ENCODE measurements around the gene LARGE1. TPM values are rescaled to one million over a fixed set of nuclear protein-coding genes. Genes with fewer than 3 reads are reported as not detected.

The LARGE1 gene
- total RNA-seq, 1 experiment from 2014 or later, result 1.0 TPM

DNA sequence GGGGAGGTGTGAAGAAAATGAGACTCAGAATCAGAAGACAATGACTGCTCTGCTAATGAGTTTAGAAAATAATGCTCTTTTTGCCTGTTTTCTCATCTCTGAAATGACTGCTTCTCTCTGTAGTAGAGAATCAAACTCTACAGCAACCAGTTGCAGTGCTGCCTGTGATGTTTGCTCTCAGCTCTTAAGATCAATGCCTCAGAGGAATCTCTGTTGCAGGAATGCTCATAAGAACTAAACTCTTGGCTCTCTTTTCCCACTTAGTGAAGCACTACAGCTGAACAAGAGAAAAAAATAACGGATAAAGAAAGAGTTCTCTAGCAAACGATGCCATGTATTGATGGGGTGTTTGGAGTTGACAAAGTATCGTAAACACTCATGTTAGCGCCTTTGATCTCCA is 658.6 kb downstream of the LARGE1 start:
- no peak for DNase-seq (ENCODE audit: low read depth)

DNA sequence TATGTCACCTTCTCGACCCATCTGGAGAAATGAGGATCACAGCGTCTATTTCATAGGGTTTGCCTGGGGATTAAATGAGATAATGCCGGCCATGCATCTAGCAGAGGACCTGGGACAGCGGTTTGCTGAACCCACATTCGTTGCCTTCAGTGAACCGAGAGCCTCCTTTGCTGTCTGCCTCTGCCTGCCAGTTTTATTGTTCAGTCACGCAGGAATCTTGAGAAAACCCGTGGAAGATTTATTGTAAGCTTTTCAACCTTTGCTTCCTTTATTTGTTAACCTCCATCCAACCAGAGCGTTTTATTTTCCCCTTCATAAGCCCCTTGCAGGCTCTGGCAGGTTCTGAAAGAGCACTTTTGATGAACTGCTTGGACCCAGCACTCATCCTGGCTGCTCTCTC is 659.8 kb downstream of the LARGE1 start:
- DNase-seq (ENCODE audit: low read depth), result no peak

DNA sequence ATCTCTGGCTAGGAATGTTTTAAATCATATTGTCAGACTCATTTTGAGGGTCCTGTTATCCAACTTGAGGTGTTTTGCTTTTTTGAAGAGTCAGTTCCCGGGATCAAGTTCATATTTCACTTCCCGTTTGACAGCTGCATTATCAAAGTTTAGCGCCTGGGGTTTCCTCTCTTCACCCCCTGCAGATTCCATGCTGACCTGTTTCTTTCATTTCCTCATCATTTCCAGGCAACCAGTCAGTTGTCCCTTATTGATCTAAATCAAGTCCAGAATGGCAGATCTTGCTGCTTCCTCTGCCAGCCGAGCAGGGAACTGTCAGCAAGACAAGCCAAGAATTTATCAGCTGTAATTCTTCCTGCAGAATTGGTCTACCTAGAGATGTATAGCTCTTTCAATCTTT is 664.5 kb downstream of the LARGE1 start:
- no peak for DNase-seq (ENCODE audit: low read depth)

- no peak for DNase-seq (ENCODE audit: low read depth)
These were observed 671.3 kb downstream of the LARGE1 start for GRCh38 chr22:33248948-33249347.

GRCh38 chr22:33247758-33248157 is 672.5 kb downstream of the LARGE1 start:
- DNase-seq (ENCODE audit: low read depth), result peak; percentile 4

- no peak for DNase-seq (ENCODE audit: low read depth)
These were observed 678.2 kb downstream of the LARGE1 start for GRCh38 chr22:33242078-33242477.

- DNase-seq (ENCODE audit: low read depth), result peak; percentile 10
These were observed 679.3 kb downstream of the LARGE1 start for GRCh38 chr22:33240888-33241475.

DNA sequence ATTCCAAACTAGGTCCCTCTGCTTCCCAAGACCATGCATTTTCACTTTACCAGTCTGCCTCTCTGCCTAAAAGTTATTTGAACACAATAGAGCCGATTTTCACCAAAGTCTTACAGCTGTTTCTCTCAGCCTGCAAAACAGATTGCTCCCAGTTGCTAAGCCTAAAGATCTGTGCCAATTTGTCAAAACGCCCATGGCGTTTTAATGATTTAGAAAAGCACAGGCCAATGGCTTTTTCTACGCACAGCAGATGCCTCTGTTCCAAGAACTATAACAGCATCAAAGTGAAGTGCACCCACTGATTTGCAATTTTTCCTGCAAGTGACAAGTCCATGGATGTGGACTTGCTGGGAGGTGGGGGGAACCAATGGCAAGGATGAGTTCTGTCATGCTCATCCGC is 688.2 kb downstream of the LARGE1 start:
- DNase-seq (ENCODE audit: low read depth), result no peak

- no peak for DNase-seq (ENCODE audit: low read depth)
These were observed 692.5 kb downstream of the LARGE1 start for GRCh38 chr22:33227791-33228190.

GRCh38 chr22:33224841-33225240 is 695.4 kb downstream of the LARGE1 start:
- DNase-seq (ENCODE audit: low read depth), result no peak

Small RNA genes within 50 kb of the gene (small RNA-seq; reads per million reads assigned to genes)
- gene MIR4764 (not detected), gene SNORA50B (not detected)
